Suprapubic skin (tissue), 4 donors: ENCODE data around the gene CNTROB.

Experiments
- CTCF ChIP-seq, 2 donors: fragments of 200-600 bp in 1 of 2; fragments of 450-650 bp in 1 of 2; sonication (generic) in 1 of 2; IDR thresholded peaks; one replicate each; pipeline ENCODE4 v1.5.1; 2016 to 2019; ENCODE audit warnings: antibody characterized with exemption in 2 of 2, mild to moderate bottlenecking in 1 of 2, moderate library complexity in 1 of 2
- POLR2A ChIP-seq, 2 donors: fragments of 450-650 bp; IDR thresholded peaks; one replicate each; pipeline ENCODE4 v1.6.1; 2017; ENCODE audit warnings: antibody characterized with exemption in 2 of 2, mild to moderate bottlenecking in 2 of 2, moderate library complexity in 2 of 2
- POLR2AphosphoS5 ChIP-seq, 3 donors: sonication (generic); formaldehyde crosslinking; IDR thresholded peaks; one replicate each; pipeline ENCODE4 v1.6.1; 2017; ENCODE audit warnings: antibody characterized with exemption in 3 of 3

DNA sequence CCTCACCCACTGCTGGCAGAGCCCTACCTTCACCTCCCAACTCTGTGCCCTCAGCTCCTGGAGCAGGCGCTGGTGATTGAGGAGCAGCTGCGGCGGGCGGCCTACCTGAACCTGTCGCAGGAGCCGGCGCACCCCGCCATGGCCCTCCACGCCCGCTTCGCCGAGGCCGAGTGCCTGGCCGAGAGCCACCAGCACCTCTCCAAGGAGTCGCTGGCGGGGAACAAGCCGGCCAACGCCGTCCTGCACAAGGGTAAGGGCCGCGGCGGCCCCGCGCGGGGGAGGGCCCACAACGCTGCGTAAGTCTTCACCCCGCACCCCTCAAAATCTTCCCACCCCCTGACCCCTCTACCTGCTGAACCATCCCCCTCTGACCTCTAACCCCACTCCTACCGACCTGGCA lies 22.9 kb upstream of the CNTROB start:
- no peak for TF ChIP-seq CTCF (IDR thresholded peaks at IDR 0.05)
- TF ChIP-seq POLR2A (IDR thresholded peaks at IDR 0.05) = no peak
- no peak for TF ChIP-seq POLR2AphosphoS5 (IDR thresholded peaks at IDR 0.05)
